OCI-LY3 (cell line): Measurements from ENCODE around the gene GLRA3.

ENCODE experiments used
- CTCF ChIP-seq: fragments of 200-600, 300-600 bp; sonication (generic); IDR thresholded peaks from 2 replicates; pipeline ENCODE4 v1.5.1; 2014; ENCODE audit warnings: antibody characterized with exemption, low read length, low read depth
- EZH2phosphoT487 ChIP-seq: fragments of 200-600 bp; shearing (Covaris generic); IDR thresholded peaks from 2 replicates; pipeline ENCODE4 v1.6.1; 2018; ENCODE audit warnings: antibody characterized with exemption, mixed run types, low read depth

- TF ChIP-seq CTCF (no peak), EZH2phosphoT487 (no peak)
Measured at GRCh38 chr4:174865418-174865985, 36.5 kb upstream of the GLRA3 start.
